AG10803 (cell line): ENCODE data around the gene CDH4.

Experiments
- DNase-seq: peaks from one replicate; pipeline ENCODE4 v3.0.0; 2010; ENCODE audit warnings: low read depth
- H3K4me3 ChIP-seq: 2 replicates; pipeline ENCODE4 v1.5.1; 2011; ENCODE audit warnings: mild to moderate bottlenecking, low read length, control low read depth
- TF ChIP-seq, protein P1 (sequence below): conservative IDR thresholded peaks from 2 replicates; pipeline ENCODE4 v1.5.1; 2011; ENCODE audit warnings: mild to moderate bottlenecking, low read length, control low read depth, inconsistent platforms

The CDH4 gene

GRCh38 chr20:61460261-61461052, 208.4 kb downstream of the CDH4 start:
- no peak for DNase-seq
- no peak overlapping the region for H3K4me3 ChIP-seq
- TF ChIP-seq, protein P1, sequence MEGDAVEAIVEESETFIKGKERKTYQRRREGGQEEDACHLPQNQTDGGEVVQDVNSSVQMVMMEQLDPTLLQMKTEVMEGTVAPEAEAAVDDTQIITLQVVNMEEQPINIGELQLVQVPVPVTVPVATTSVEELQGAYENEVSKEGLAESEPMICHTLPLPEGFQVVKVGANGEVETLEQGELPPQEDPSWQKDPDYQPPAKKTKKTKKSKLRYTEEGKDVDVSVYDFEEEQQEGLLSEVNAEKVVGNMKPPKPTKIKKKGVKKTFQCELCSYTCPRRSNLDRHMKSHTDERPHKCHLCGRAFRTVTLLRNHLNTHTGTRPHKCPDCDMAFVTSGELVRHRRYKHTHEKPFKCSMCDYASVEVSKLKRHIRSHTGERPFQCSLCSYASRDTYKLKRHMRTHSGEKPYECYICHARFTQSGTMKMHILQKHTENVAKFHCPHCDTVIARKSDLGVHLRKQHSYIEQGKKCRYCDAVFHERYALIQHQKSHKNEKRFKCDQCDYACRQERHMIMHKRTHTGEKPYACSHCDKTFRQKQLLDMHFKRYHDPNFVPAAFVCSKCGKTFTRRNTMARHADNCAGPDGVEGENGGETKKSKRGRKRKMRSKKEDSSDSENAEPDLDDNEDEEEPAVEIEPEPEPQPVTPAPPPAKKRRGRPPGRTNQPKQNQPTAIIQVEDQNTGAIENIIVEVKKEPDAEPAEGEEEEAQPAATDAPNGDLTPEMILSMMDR, result no peak

DNA sequence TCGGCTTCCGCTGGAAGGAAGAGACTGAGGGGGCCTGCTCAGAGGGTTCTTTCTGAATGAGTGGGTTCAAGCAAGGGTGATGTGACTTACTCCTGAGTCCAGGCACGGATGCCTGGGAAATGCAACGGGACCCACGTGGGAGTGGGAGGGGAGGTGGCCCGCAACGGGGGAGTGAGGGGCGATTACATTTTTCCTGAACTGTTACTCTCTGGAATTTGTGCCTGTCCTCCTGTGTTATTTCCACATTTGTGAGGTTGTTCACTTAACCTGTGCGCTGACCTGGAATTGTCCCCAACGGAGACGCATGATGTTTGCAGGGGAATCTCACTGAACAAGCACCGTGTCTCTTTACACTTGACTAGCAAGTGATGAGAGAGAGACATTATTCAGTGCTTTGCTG, 209.4 kb downstream of the CDH4 start:
- no peak for DNase-seq
- no peak overlapping the region for H3K4me3 ChIP-seq
- TF ChIP-seq, protein P1, result no peak

GRCh38 chr20:61464307-61465303, 212.5 kb downstream of the CDH4 start:
- peak; percentile 21 for DNase-seq
- H3K4me3 ChIP-seq, result no peak overlapping the region
- TF ChIP-seq, protein P1, result no peak

- DNase-seq, result no peak
- H3K4me3 ChIP-seq, result no peak overlapping the region
- TF ChIP-seq, protein P1, result no peak
These were observed 223.7 kb downstream of the CDH4 start for GRCh38 chr20:61475729-61476128.

DNA sequence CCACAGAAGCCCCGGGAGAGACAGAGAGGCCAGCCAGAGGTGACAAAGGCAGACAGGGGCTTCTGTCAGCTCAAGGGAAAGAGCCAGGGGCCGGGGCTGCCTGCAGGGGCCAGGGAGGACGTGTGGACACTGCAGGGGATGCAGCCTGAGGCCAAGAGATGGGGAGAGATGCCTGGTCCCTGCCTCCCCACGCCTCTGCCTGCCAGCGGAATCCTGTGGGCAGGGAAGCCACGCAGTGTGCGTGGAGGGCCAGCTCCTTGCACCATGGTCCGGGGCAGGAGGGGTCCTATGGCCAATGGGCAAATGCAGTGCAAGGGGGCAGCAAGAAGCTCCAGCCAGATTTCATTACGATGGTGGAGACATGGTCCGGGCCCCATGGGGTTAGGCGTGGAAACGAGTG, 224.9 kb downstream of the CDH4 start:
- DNase-seq, result no peak
- TF ChIP-seq, protein P1, result no peak
- H3K4me3 ChIP-seq, result no peak overlapping the region

DNA sequence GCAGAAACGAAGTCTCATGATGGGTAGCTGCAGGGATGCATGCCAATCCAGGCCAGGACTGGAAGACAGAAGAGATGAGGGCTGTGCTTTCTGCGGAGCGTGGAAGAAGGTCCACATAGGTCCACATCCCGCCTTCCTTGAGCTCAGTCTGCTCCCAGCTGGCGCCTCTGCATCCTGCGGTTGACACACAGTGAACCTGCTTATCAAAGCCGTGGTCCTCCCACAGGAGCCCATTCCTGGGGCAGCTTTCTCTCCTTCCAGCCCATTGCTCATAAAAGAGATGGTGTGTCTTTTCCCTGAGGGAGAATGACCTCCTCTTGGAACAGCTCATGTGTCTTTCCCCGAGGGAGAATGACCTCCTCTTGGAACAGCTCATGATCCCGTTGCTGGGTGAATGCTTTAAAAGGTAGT, 225.4 kb downstream of the CDH4 start:
- no peak overlapping the region for H3K4me3 ChIP-seq
- TF ChIP-seq, protein P1, result no peak
- peak; percentile 13 for DNase-seq
